ENCODE data around the gene DENND1A.

GRCh38 chr9:123651871-123652270 lies 278.1 kb downstream of the DENND1A start:
- TF ChIP-seq FOXM1 (IDR thresholded peaks at IDR 0.05; ENCODE audit: borderline replicate concordance) (no peak), SUZ12 (IDR thresholded peaks at IDR 0.05) (no peak), FOXA1 (IDR thresholded peaks at IDR 0.05) (no peak), PKNOX1 (IDR thresholded peaks at IDR 0.05) (no peak), NFRKB (IDR thresholded peaks at IDR 0.05) (no peak), HDGF (IDR thresholded peaks at IDR 0.05; ENCODE audit: borderline replicate concordance) (no peak), ARNT (IDR thresholded peaks at IDR 0.05) (no peak), ZNF384 (IDR thresholded peaks at IDR 0.05) (no peak), SP1 (IDR thresholded peaks at IDR 0.05) (no peak), BHLHE40 (IDR thresholded peaks at IDR 0.05; ENCODE audit: borderline replicate concordance) (no peak), LEF1 (IDR thresholded peaks at IDR 0.05; ENCODE audit: borderline replicate concordance) (no peak), FOXK2 (IDR thresholded peaks at IDR 0.05) (no peak), CTBP1 (IDR thresholded peaks at IDR 0.05; ENCODE audit: borderline replicate concordance) (no peak)

Measured in HEK293T (cell line).